Measurements from ENCODE around the gene ARL2BP.

- TF ChIP-seq CTCF (optimal IDR thresholded peaks at IDR 0.05 in 1 of 3, IDR thresholded peaks at IDR 0.05 in 1 of 3, conservative IDR thresholded peaks at IDR 0.05 in 1 of 3; ENCODE audit: extremely low read depth in 1 of 3, insufficient read depth in 2 of 3, low read length in 3 of 3) (no peak), EZH2 (IDR thresholded peaks at IDR 0.05; ENCODE audit: low read length) (no peak)
These were observed 17.9 kb downstream of the ARL2BP start for GRCh38 chr16:57262841-57263540.

Data from keratinocyte (primary cell).